IMR-90 (cell line): Measurements from ENCODE around the gene NAGK. TPM values are rescaled to one million over a fixed set of nuclear protein-coding genes. Genes with fewer than 3 reads are reported as not detected.

Experiments used
- ATAC-seq: fragments of 200-7000 bp; cut with Tn5 transposase; 2 replicates; pipeline ENCODE4 v1.9.1; 2020; ENCODE audit warnings: low read depth, mild to moderate bottlenecking, moderate library complexity
- Bru-seq: library from RNA; stranded (reverse); fragments of 400-500 nt; gene quantifications from one replicate; lab custom pipeline; 2021; lab: Mats Ljungman, UMichigan
- BruChase-seq, 2 experiments: library from RNA; stranded (reverse); fragments of 400-500 nt; gene quantifications; one replicate each; lab custom pipeline; 2021; lab: Mats Ljungman, UMichigan
- BruUV-seq: library from RNA; stranded (reverse); fragments of 400-500 nt; replicated peaks from 2 replicates; lab custom pipeline; 2021; lab: Mats Ljungman, UMichigan
- CTCF ChIA-PET: fragments of 300-600 bp; formaldehyde crosslinking; extraction: SDS; loops from one replicate; lab custom pipeline; 2021; ENCODE audit warnings: antibody characterized with exemption; lab: Yijun Ruan, JAX
- POLR2A ChIA-PET: fragments of 300-600 bp; sonication (Branson Sonifier 250); formaldehyde crosslinking; loops from one replicate; lab custom pipeline; 2022; ENCODE audit warnings: antibody characterized with exemption; ENCODE audit not compliant: unreplicated experiment; lab: Charles Lee
- DNase-seq: peaks from one replicate; pipeline ENCODE4 v3.0.0; 2013
- H2AFZ ChIP-seq: replicated peaks from 2 replicates; pipeline ENCODE3; 2013; ENCODE audit warnings: low read length, mild to moderate bottlenecking; ENCODE audit not compliant: poor library complexity
- H2AK5ac ChIP-seq: 2 replicates; pipeline ENCODE4 v1.6.1; 2013; ENCODE audit warnings: low read depth, low read length, inconsistent platforms
- H2AK9ac ChIP-seq: replicated peaks from 2 replicates; pipeline ENCODE3; 2013; ENCODE audit warnings: mild to moderate bottlenecking, low read depth, low read length, moderate library complexity; ENCODE audit not compliant: poor library complexity
- H2BK120ac ChIP-seq: 2 replicates; pipeline ENCODE4 v1.6.1; 2013; ENCODE audit warnings: low read depth, low read length, inconsistent platforms
- H2BK15ac ChIP-seq: 3 replicates; pipeline ENCODE4 v1.6.1; 2013; ENCODE audit warnings: low read depth, low read length, inconsistent platforms
- H2BK20ac ChIP-seq: 2 replicates; pipeline ENCODE4 v1.6.1; 2013; ENCODE audit warnings: low read depth, mild to moderate bottlenecking, inconsistent platforms, low read length, moderate library complexity
- H2BK5ac ChIP-seq: 2 replicates; pipeline ENCODE4 v1.6.1; 2013; ENCODE audit warnings: mild to moderate bottlenecking, low read depth, low read length, inconsistent platforms; ENCODE audit not compliant: poor library complexity, severe bottlenecking
- H3K14ac ChIP-seq: replicated peaks from 2 replicates; pipeline ENCODE4 v1.6.1; 2013; ENCODE audit warnings: low read depth, low read length, inconsistent platforms
- H3K18ac ChIP-seq: 2 replicates; pipeline ENCODE4 v1.6.1; 2013; ENCODE audit warnings: low read depth, low read length, control low read depth
- H3K23ac ChIP-seq: 2 replicates; pipeline ENCODE4 v1.6.1; 2013; ENCODE audit warnings: low read depth, low read length, inconsistent platforms
- H3K27ac ChIP-seq: 2 replicates; pipeline ENCODE4 v1.5.1; 2013; ENCODE audit warnings: mild to moderate bottlenecking, control low read depth, low read length; ENCODE audit not compliant: insufficient read depth
- H3K27me3 ChIP-seq: 2 replicates; pipeline ENCODE4 v1.6.1; 2013; ENCODE audit warnings: low read length; ENCODE audit not compliant: control insufficient read depth, insufficient read depth
- H3K36me3 ChIP-seq: 2 replicates; pipeline ENCODE4 v1.6.1; 2013; ENCODE audit warnings: low read length, mixed read lengths; ENCODE audit not compliant: control insufficient read depth, insufficient read depth
- H3K4ac ChIP-seq: 2 replicates; pipeline ENCODE4 v1.6.1; 2013; ENCODE audit warnings: low read depth, low read length, inconsistent platforms
- H3K4me1 ChIP-seq: 2 replicates; pipeline ENCODE4 v1.6.1; 2013; ENCODE audit warnings: low read length, mixed read lengths; ENCODE audit not compliant: control insufficient read depth, insufficient read depth
- H3K4me2 ChIP-seq: 2 replicates; pipeline ENCODE4 v1.6.1; 2013; ENCODE audit warnings: low read depth, mild to moderate bottlenecking, control low read depth, low read length, moderate library complexity
- H3K4me3 ChIP-seq: 2 replicates; pipeline ENCODE4 v1.5.1; 2013; ENCODE audit warnings: low read depth, mild to moderate bottlenecking, control low read depth, low read length, moderate library complexity; ENCODE audit not compliant: insufficient read depth
- H3K56ac ChIP-seq: 2 replicates; pipeline ENCODE4 v1.6.1; 2013; ENCODE audit warnings: low read length, inconsistent platforms; ENCODE audit not compliant: insufficient read depth; ENCODE audit errors: extremely low read depth
- H3K79me1 ChIP-seq, 2 experiments: 2 replicates each; pipeline ENCODE4 v1.6.1; 2013; ENCODE audit warnings: low read length in 2 of 2, inconsistent platforms in 1 of 2, low read depth in 1 of 2
- H3K9ac ChIP-seq: 2 replicates; pipeline ENCODE4 v1.6.1; 2013; ENCODE audit warnings: low read depth, low read length, control low read depth
- H3K9me1 ChIP-seq: 2 replicates; pipeline ENCODE4 v1.6.1; 2013; ENCODE audit warnings: low read length, inconsistent platforms; ENCODE audit not compliant: insufficient read depth
- H3K9me3 ChIP-seq: 2 replicates; pipeline ENCODE4 v1.6.1; 2013; ENCODE audit warnings: low read length; ENCODE audit not compliant: control insufficient read depth, insufficient read depth
- H4K20me1 ChIP-seq: 2 replicates; pipeline ENCODE4 v1.6.1; 2013; ENCODE audit warnings: low read length, inconsistent platforms; ENCODE audit not compliant: insufficient read depth
- H4K5ac ChIP-seq: 2 replicates; pipeline ENCODE4 v1.6.1; 2013; ENCODE audit warnings: mild to moderate bottlenecking, low read depth, low read length, control low read depth
- H4K8ac ChIP-seq, 2 experiments: 2 replicates each; pipeline ENCODE4 v1.6.1; 2013; ENCODE audit warnings: low read depth in 2 of 2, low read length in 2 of 2, control low read depth in 1 of 2, inconsistent platforms in 1 of 2
- H4K91ac ChIP-seq: 2 replicates; pipeline ENCODE4 v1.6.1; 2013; ENCODE audit warnings: low read depth, low read length, inconsistent platforms; ENCODE audit not compliant: insufficient read depth
- CEBPB ChIP-seq: IDR thresholded peaks from 2 replicates; pipeline ENCODE4 v1.6.1; 2012; ENCODE audit warnings: low read depth, low read length, improper control_type of control experiment
- FOS ChIP-seq: fragments of 150-350 bp; IDR thresholded peaks from 2 replicates; pipeline ENCODE4 v1.6.1; 2016; ENCODE audit warnings: low read depth, low read length
- MAFK ChIP-seq: IDR thresholded peaks from 2 replicates; pipeline ENCODE4 v1.6.1; 2012; ENCODE audit warnings: low read depth, low read length, improper control_type of control experiment
- MAZ ChIP-seq: IDR thresholded peaks from 2 replicates; pipeline ENCODE4 v1.6.1; 2012; ENCODE audit warnings: low read depth, mild to moderate bottlenecking, low read length, improper control_type of control experiment, moderate library complexity, borderline replicate concordance
- NFE2L2 ChIP-seq: fragments of 150-350 bp; IDR thresholded peaks from 2 replicates; pipeline ENCODE4 v1.6.1; 2016; ENCODE audit warnings: low read depth, mild to moderate bottlenecking, low read length
- POLR2A ChIP-seq: IDR thresholded peaks from 2 replicates; pipeline ENCODE4 v1.6.1; 2012; ENCODE audit warnings: mild to moderate bottlenecking, low read depth, low read length
- RAD21 ChIP-seq: IDR thresholded peaks from 2 replicates; pipeline ENCODE4 v1.6.1; 2012; ENCODE audit warnings: low read length, improper control_type of control experiment
- RFX5 ChIP-seq: IDR thresholded peaks from 2 replicates; pipeline ENCODE4 v1.8.0; 2012; ENCODE audit warnings: low read depth, mild to moderate bottlenecking, low read length, moderate library complexity
- SMC3 ChIP-seq: fragments of 150-350 bp; IDR thresholded peaks from 2 replicates; pipeline ENCODE4 v1.6.1; 2016; ENCODE audit warnings: low read depth, mild to moderate bottlenecking, antibody characterized with exemption, low read length, moderate library complexity
- WGBS, 2 experiments: methylation state at CpG; one replicate each; pipeline versions ENCODE4 v1.1.5 to v1.1.7; 2013; ENCODE audit warnings: missing lambda C conversion rate in 2 of 2; ENCODE audit not compliant: insufficient read length in 1 of 2; ENCODE audit errors: extremely low coverage in 2 of 2; 5-methylcytosine and 5-hydroxymethylcytosine counted together
- dilution Hi-C: fragments of 300-500 bp; cut with HindIII; formaldehyde crosslinking; loops from one replicate; pipeline ENCODE4 v1.14.3; 2018; ENCODE audit warnings: low sequenced_read_pairs; ENCODE audit not compliant: unreplicated experiment
- in situ Hi-C: fragments of 300-500 bp; cut with MboI; formaldehyde crosslinking; loops from 3 replicates; pipeline ENCODE4 v1.14.3; 2019; ENCODE audit warnings: low sequenced_read_pairs, inconsistent platforms, mixed read lengths
- intact Hi-C: fragments of 100-400 bp; cut with micrococcal nuclease; formaldehyde crosslinking; loops from 2 replicates; pipeline ENCODE4 v1.10.0; 2022
- long read RNA-seq: library from polyadenylated mRNA; unstranded; transcript quantifications from one replicate; pipeline ENCODE4 v2.0.0, GENCODE V29; 2021; ENCODE audit not compliant: unreplicated experiment
- polyA plus RNA-seq, 3 experiments: library from polyadenylated mRNA; depleted of rRNA; stranded (reverse); fragments of >200 nt; gene quantifications; 2 replicates each; pipeline ENCODE4 v1.2.3, GENCODE V29; 2012; ENCODE audit warnings: low replicate concordance in 1 of 3
- total RNA-seq: library from RNA; depleted of rRNA; stranded (reverse); fragments of >200 nt; gene quantifications from 2 replicates; pipeline ENCODE4 v1.2.3, GENCODE V29; 2012; rRNA removed
- TF ChIP-seq, protein P1 (sequence below): fragments of 150-350 bp; IDR thresholded peaks from 2 replicates; pipeline ENCODE4 v1.6.1; 2016; ENCODE audit warnings: low read depth, mild to moderate bottlenecking, low read length, moderate library complexity, borderline replicate concordance
- TF ChIP-seq, protein P2 (sequence below): conservative IDR thresholded peaks from 2 replicates; pipeline ENCODE4 v1.5.1; 2012; ENCODE audit warnings: mild to moderate bottlenecking, low read depth, low read length, improper control_type of control experiment

NAGK gene
- total RNA-seq: 60.4 and 77.8 TPM in 2 replicates
- polyA plus RNA-seq (2012; rRNA removed): 146 and 150 TPM in 2 replicates
- 119 and 140 TPM in 2 replicates for polyA plus RNA-seq (2012; cell fraction: cytosol; rRNA removed)
- 281 and 318 TPM in 2 replicates for polyA plus RNA-seq (2012; cell fraction: nucleus; rRNA removed; ENCODE audit: low replicate concordance)
- Bru-seq, nascent RNA: percentile 86 among the genes with signal in this experiment
- BruChase-seq, experiment 1, labeled RNA remaining after a 6-hour chase: percentile 88 among the genes with signal in this experiment
- percentile 95 among the genes with signal in this experiment for BruChase-seq, experiment 2, labeled RNA remaining after a 2-hour chase
- long read RNA-seq, transcript NAGK-213 (9 exons, 2,986 nt): minor isoform, 5 of 90 reads
- long read RNA-seq, transcript NAGK-229 (10 exons, 1,801 nt): major isoform, 63 of 90 reads
- long read RNA-seq, partial matches to known transcripts: 7 of 90 reads
- long read RNA-seq, other reads (novel, unspliced or antisense): 11 of 90 reads

DNA sequence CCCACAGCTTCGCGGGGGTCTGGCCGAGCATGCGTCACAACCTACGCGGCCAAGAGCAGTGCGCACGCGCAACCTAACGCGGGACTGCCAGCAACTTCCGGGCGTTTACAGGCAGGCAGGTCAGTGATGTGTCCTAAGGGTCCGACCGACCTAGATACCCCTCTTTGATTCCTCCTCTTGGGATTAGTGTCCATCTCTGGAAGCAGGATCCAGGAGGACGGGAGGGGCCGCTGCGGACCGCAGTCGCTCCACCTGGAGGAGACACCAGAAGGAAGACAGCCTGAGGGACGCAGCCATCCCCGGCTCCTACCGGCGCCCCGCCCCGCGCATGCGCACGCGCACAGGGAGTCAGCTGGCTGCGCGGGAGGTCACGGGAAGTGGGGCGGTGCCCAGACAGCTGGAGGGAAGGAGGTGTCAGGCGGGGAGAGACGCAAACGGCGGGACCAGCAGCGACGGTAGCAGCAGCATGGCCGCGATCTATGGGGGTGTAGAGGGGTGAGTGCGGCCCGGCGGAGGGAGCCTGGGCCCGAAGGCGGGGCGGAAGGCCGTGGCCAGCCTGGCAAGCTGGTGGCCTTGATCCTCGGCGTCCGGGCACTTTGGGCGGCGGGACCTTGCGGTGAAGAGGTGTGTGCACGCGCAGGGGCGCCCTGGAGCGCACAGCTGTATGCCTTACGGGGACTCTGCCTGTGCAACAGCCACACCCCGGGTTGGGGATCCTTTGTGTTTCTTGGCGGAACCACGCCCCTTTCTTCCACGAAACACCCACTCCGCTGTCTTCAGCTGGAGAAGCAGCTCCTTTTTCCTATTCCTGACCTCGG lies at the start of gene NAGK:
NAGK (plus strand) TSS at position 431 of the 818 bp plus-strand sequence; CDS start at position 467, 36 bp downstream.
- intact Hi-C loops: loop anchor here (1.0 to 5.0 kb wide), 4 partner anchors 62 to 91 kb away; partner anchors contain the start of genes ANKRD53, MCEE, MPHOSPH10 and TEX261
- TF ChIP-seq MAFK (no peak), CEBPB (no peak), RFX5 (no peak), MAZ (peak; percentile 80), RAD21 (no peak), FOS (0 out of 2 replicates have a peak, but pooled peaks have one; percentile 9), SMC3 (no peak), POLR2A (peak; percentile 99), NFE2L2 (no peak)
- TF ChIP-seq, protein P1, sequence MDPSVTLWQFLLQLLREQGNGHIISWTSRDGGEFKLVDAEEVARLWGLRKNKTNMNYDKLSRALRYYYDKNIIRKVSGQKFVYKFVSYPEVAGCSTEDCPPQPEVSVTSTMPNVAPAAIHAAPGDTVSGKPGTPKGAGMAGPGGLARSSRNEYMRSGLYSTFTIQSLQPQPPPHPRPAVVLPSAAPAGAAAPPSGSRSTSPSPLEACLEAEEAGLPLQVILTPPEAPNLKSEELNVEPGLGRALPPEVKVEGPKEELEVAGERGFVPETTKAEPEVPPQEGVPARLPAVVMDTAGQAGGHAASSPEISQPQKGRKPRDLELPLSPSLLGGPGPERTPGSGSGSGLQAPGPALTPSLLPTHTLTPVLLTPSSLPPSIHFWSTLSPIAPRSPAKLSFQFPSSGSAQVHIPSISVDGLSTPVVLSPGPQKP: no peak
- TF ChIP-seq, protein P2, sequence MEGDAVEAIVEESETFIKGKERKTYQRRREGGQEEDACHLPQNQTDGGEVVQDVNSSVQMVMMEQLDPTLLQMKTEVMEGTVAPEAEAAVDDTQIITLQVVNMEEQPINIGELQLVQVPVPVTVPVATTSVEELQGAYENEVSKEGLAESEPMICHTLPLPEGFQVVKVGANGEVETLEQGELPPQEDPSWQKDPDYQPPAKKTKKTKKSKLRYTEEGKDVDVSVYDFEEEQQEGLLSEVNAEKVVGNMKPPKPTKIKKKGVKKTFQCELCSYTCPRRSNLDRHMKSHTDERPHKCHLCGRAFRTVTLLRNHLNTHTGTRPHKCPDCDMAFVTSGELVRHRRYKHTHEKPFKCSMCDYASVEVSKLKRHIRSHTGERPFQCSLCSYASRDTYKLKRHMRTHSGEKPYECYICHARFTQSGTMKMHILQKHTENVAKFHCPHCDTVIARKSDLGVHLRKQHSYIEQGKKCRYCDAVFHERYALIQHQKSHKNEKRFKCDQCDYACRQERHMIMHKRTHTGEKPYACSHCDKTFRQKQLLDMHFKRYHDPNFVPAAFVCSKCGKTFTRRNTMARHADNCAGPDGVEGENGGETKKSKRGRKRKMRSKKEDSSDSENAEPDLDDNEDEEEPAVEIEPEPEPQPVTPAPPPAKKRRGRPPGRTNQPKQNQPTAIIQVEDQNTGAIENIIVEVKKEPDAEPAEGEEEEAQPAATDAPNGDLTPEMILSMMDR: 0 out of 2 replicates have a peak, but pooled peaks have one; percentile 1

More for the DNA sequence above, at the start of gene NAGK:
- Histone ChIP-seq H3K14ac (peak within 1 kb of the TSS; percentile 99), H4K8ac (peak within 1 kb of the TSS; percentile 99 to 100), H2BK120ac (peak within 1 kb of the TSS; percentile 81), H2AK9ac (peak within 1 kb of the TSS; percentile 96), H2AK5ac (peak within 1 kb of the TSS; percentile 97), H3K36me3 (peaks cover 21% of the 10 kb centered on the region), H3K27me3 (no peaks in the 10 kb centered on the region), H2BK15ac (peak within 1 kb of the TSS; percentile 61; the same call in 1 of the 3 replicates), H3K79me1 (peaks cover 24 to 56% of the 10 kb centered on the region in 2 experiments), H3K9me3 (no peaks in the 10 kb centered on the region), H3K56ac (peak within 1 kb of the TSS; percentile 98), H3K9ac (peak within 1 kb of the TSS; percentile 95), H3K4me3 (peak within 1 kb of the TSS; percentile 69), H4K91ac (peak within 1 kb of the TSS; percentile 99), H4K5ac (peak within 1 kb of the TSS; percentile 96), H3K27ac (peak within 1 kb of the TSS; percentile 95), H2AFZ (peak within 1 kb of the TSS; percentile 99), H4K20me1 (0 out of 2 replicates have a peak, but pooled peaks cover 10% of the 10 kb centered on the region), H2BK20ac (peak within 1 kb of the TSS; percentile 0; the same call in 1 of the 2 replicates), H3K18ac (peak within 1 kb of the TSS; percentile 92), H3K23ac (peak within 1 kb of the TSS; percentile 98), H3K9me1 (peaks cover 17% of the 10 kb centered on the region), H3K4me1 (peaks cover 21% of the 10 kb centered on the region), H2BK5ac (peak within 1 kb of the TSS; percentile 95), H3K4ac (peak within 1 kb of the TSS; percentile 98), H3K4me2 (peak within 1 kb of the TSS; percentile 97)
- DNase-seq (peak; percentile 94), ATAC-seq (peak; percentile 91)
- TSS peak; percentile 86 for BruUV-seq
- 1% methylated on average over 28 of the region's 66 CpGs; no CpG with 5 or more reads in 1 of the 2 experiments for WGBS, 2 experiments
- in situ Hi-C loops: no loop called here
- dilution Hi-C loops: no loop called here
- ChIA-PET POLR2A (interaction anchor here (0.6 to 0.9 kb wide), 3 partner anchors 9 to 24 kb away, joined by 3 to 7 read pairs (median 3); no protein-coding TSS in a partner anchor), CTCF (interaction anchor here (1.0 kb wide), 1 partner anchor 32 kb away, joined by 3 read pairs; no protein-coding TSS in a partner anchor)
